ENCODE measurements around the gene LEPR.

The LEPR gene

GRCh38 chr1:65421351-65422025 lies 1.0 kb downstream of the LEPR start:
- no peaks in the 10 kb centered on the region for H3K27me3 Mint-ChIP-seq
- no peak for ATAC-seq
- peaks cover 14% of the 10 kb centered on the region for H3K4me1 Mint-ChIP-seq
- H3K36me3 Mint-ChIP-seq, result peaks cover 14% of the 10 kb centered on the region
- no peak overlapping the region for H3K27ac Mint-ChIP-seq
- H3K4me3 Mint-ChIP-seq, result no peak overlapping the region
- no peaks in the 10 kb centered on the region for H3K9me3 Mint-ChIP-seq

GRCh38 chr1:65422241-65423203 lies 2.1 kb downstream of the LEPR start:
- ATAC-seq, result no peak
- H3K36me3 Mint-ChIP-seq, result peaks cover 20% of the 10 kb centered on the region
- no peaks in the 10 kb centered on the region for H3K9me3 Mint-ChIP-seq
- peaks cover 14% of the 10 kb centered on the region for H3K4me1 Mint-ChIP-seq
- no peak overlapping the region for H3K4me3 Mint-ChIP-seq
- no peak overlapping the region for H3K27ac Mint-ChIP-seq
- H3K27me3 Mint-ChIP-seq, result no peaks in the 10 kb centered on the region

- no peaks in the 10 kb centered on the region for H3K27me3 Mint-ChIP-seq
- H3K9me3 Mint-ChIP-seq, result no peaks in the 10 kb centered on the region
- no peak for ATAC-seq
- no peak overlapping the region for H3K4me3 Mint-ChIP-seq
- H3K27ac Mint-ChIP-seq, result no peak overlapping the region
- peaks cover 13% of the 10 kb centered on the region for H3K4me1 Mint-ChIP-seq
- peaks cover 20% of the 10 kb centered on the region for H3K36me3 Mint-ChIP-seq
Measured at GRCh38 chr1:65423884-65424572, 3.6 kb downstream of the LEPR start.

- H3K27ac Mint-ChIP-seq, result no peak overlapping the region
- no peaks in the 10 kb centered on the region for H3K9me3 Mint-ChIP-seq
- no peak overlapping the region for H3K4me3 Mint-ChIP-seq
- peaks cover 8% of the 10 kb centered on the region for H3K4me1 Mint-ChIP-seq
- ATAC-seq, result no peak
- H3K27me3 Mint-ChIP-seq, result no peaks in the 10 kb centered on the region
- peaks cover 20% of the 10 kb centered on the region for H3K36me3 Mint-ChIP-seq
Measured at GRCh38 chr1:65424573-65424889, 4.1 kb downstream of the LEPR start.

- Mint-ChIP-seq H3K4me1 (peaks cover 5% of the 10 kb centered on the region), H3K9me3 (no peaks in the 10 kb centered on the region), H3K36me3 (peaks cover 24% of the 10 kb centered on the region), H3K27me3 (no peaks in the 10 kb centered on the region), H3K27ac (no peak overlapping the region), H3K4me3 (no peak overlapping the region)
- no peak for ATAC-seq
Measured at GRCh38 chr1:65425006-65425405, 4.5 kb downstream of the LEPR start.

GRCh38 chr1:65425697-65426096 lies 5.2 kb downstream of the LEPR start:
- ATAC-seq, result no peak
- Mint-ChIP-seq H3K4me3 (no peak overlapping the region), H3K4me1 (peaks cover 5% of the 10 kb centered on the region), H3K27me3 (no peaks in the 10 kb centered on the region), H3K27ac (no peak overlapping the region), H3K9me3 (no peaks in the 10 kb centered on the region), H3K36me3 (peaks cover 28% of the 10 kb centered on the region)

GRCh38 chr1:65429078-65429477 lies 8.6 kb downstream of the LEPR start:
- no peak for ATAC-seq
- H3K36me3 Mint-ChIP-seq, result peaks cover 34% of the 10 kb centered on the region
- H3K4me3 Mint-ChIP-seq, result no peak overlapping the region
- H3K27ac Mint-ChIP-seq, result no peak overlapping the region
- peaks cover 9% of the 10 kb centered on the region for H3K4me1 Mint-ChIP-seq
- no peaks in the 10 kb centered on the region for H3K27me3 Mint-ChIP-seq
- H3K9me3 Mint-ChIP-seq, result no peaks in the 10 kb centered on the region

GRCh38 chr1:65429806-65430205 lies 9.3 kb downstream of the LEPR start:
- peaks cover 7% of the 10 kb centered on the region for H3K4me1 Mint-ChIP-seq
- no peak overlapping the region for H3K4me3 Mint-ChIP-seq
- ATAC-seq, result no peak
- no peaks in the 10 kb centered on the region for H3K9me3 Mint-ChIP-seq
- no peak overlapping the region for H3K27ac Mint-ChIP-seq
- H3K27me3 Mint-ChIP-seq, result no peaks in the 10 kb centered on the region
- peaks cover 39% of the 10 kb centered on the region for H3K36me3 Mint-ChIP-seq

GRCh38 chr1:65431111-65431705 lies 10.7 kb downstream of the LEPR start:
- ATAC-seq, result no peak
- Mint-ChIP-seq H3K9me3 (no peaks in the 10 kb centered on the region), H3K27ac (no peak overlapping the region), H3K4me3 (no peak overlapping the region), H3K36me3 (peaks cover 35% of the 10 kb centered on the region), H3K27me3 (no peaks in the 10 kb centered on the region), H3K4me1 (peaks cover 7% of the 10 kb centered on the region)

GRCh38 chr1:65432918-65433317 lies 12.4 kb downstream of the LEPR start:
- no peak overlapping the region for H3K4me3 Mint-ChIP-seq
- peaks cover 35% of the 10 kb centered on the region for H3K36me3 Mint-ChIP-seq
- H3K27me3 Mint-ChIP-seq, result no peaks in the 10 kb centered on the region

GRCh38 chr1:65434255-65434654 lies 13.8 kb downstream of the LEPR start:
- Mint-ChIP-seq H3K36me3 (peaks cover 35% of the 10 kb centered on the region), H3K4me3 (no peak overlapping the region), H3K27ac (no peak overlapping the region), H3K4me1 (peaks cover 7% of the 10 kb centered on the region), H3K27me3 (no peaks in the 10 kb centered on the region), H3K9me3 (no peaks in the 10 kb centered on the region)
- no peak for ATAC-seq

More at GRCh38 chr1:65432918-65433317, 12.4 kb downstream of the LEPR start:
- no peaks in the 10 kb centered on the region for H3K9me3 Mint-ChIP-seq
- no peak for ATAC-seq
- no peak overlapping the region for H3K27ac Mint-ChIP-seq
- H3K4me1 Mint-ChIP-seq, result peaks cover 7% of the 10 kb centered on the region

- Mint-ChIP-seq H3K4me3 (no peak overlapping the region), H3K4me1 (peaks cover 7% of the 10 kb centered on the region), H3K9me3 (no peaks in the 10 kb centered on the region), H3K27me3 (no peaks in the 10 kb centered on the region), H3K27ac (no peak overlapping the region), H3K36me3 (peaks cover 33% of the 10 kb centered on the region)
- no peak for ATAC-seq
Measured at GRCh38 chr1:65434760-65435159, 14.3 kb downstream of the LEPR start.

GRCh38 chr1:65435987-65436386 lies 15.5 kb downstream of the LEPR start:
- Mint-ChIP-seq H3K4me3 (no peak overlapping the region), H3K27me3 (no peaks in the 10 kb centered on the region), H3K4me1 (peaks cover 7% of the 10 kb centered on the region), H3K27ac (no peak overlapping the region), H3K36me3 (peaks cover 27% of the 10 kb centered on the region), H3K9me3 (no peaks in the 10 kb centered on the region)
- no peak for ATAC-seq

- Mint-ChIP-seq H3K27ac (no peak overlapping the region), H3K27me3 (no peaks in the 10 kb centered on the region), H3K4me3 (no peak overlapping the region), H3K4me1 (no peaks in the 10 kb centered on the region), H3K9me3 (no peaks in the 10 kb centered on the region), H3K36me3 (peaks cover 27% of the 10 kb centered on the region)
- no peak for ATAC-seq
Measured at GRCh38 chr1:65437616-65438015, 17.1 kb downstream of the LEPR start.

GRCh38 chr1:65440322-65440900 lies 19.9 kb downstream of the LEPR start:
- Mint-ChIP-seq H3K36me3 (peaks cover 10% of the 10 kb centered on the region), H3K4me3 (no peak overlapping the region), H3K9me3 (no peaks in the 10 kb centered on the region), H3K27me3 (no peaks in the 10 kb centered on the region), H3K27ac (no peak overlapping the region), H3K4me1 (no peaks in the 10 kb centered on the region)
- no peak for ATAC-seq
